GM23248 (cell line): ENCODE measurements around the gene SMARCB1.

ENCODE experiments used
- EZH2 ChIP-seq: fragments of 200-600 bp; sonication (generic); IDR thresholded peaks from 2 replicates; pipeline ENCODE4 v1.6.1; 2018; ENCODE audit warnings: antibody characterized with exemption, mild to moderate bottlenecking; ENCODE audit not compliant: insufficient read depth, poor library complexity, severe bottlenecking
- EZH2phosphoT487 ChIP-seq: fragments of 200-600 bp; sonication (generic); IDR thresholded peaks from 2 replicates; pipeline ENCODE4 v1.6.1; 2018; ENCODE audit warnings: antibody characterized with exemption, moderate library complexity, mild to moderate bottlenecking, low read depth; ENCODE audit not compliant: insufficient read depth

DNA sequence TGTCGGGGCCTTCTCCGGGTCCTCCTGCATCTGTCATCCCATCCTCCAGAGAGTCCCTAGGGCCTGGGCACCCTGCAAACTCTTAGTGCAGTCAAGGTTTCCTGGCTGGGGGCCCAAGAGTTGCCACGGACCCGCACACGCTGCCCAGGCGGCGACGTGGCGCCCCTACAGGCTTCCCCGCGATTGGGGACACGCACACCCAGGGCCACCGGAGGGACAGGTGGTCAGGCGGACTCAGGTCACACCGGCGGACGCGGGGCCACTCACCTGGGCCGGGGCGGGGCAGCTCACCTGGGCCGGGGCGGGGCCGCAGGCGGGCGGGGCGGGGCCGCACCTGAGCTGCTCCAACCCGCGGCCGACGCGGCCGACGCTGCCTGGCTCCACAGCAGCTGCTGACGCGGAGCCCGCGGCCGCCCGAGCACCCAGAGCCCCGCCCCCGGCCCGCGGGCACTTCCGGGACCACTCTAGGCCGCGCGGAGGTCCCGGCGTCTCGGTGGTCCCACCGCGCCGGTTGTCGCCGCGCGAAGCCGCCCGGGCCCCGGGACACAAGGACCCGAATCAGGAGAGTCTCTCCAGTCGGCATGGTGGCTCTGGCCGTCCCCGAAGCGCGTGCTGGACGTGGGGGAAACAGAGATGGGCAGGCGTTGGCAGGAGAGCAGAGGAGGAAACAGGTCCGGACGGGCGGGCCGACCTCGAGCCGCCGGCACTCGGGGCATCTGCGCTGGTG, 35.9 kb upstream of the SMARCB1 start, which contains the start of gene ZNF70:
- no peak for TF ChIP-seq EZH2
- no peak for TF ChIP-seq EZH2phosphoT487
